DMS114 treated with DMSO at 0.1 percent for 48 hours (cell line): ENCODE data around the gene VPS26B.
"Not testable (repeated sequence)": the region's sequence is repeated elsewhere in the genome, so short reads cannot be mapped to it uniquely, and the experiment has no call there.

Experiments
- DNase-seq: peaks from one replicate; lab custom pipeline; 2025; ENCODE audit not compliant: unreplicated experiment; lab: John Stamatoyannopoulos, UW

VPS26B gene

DNA sequence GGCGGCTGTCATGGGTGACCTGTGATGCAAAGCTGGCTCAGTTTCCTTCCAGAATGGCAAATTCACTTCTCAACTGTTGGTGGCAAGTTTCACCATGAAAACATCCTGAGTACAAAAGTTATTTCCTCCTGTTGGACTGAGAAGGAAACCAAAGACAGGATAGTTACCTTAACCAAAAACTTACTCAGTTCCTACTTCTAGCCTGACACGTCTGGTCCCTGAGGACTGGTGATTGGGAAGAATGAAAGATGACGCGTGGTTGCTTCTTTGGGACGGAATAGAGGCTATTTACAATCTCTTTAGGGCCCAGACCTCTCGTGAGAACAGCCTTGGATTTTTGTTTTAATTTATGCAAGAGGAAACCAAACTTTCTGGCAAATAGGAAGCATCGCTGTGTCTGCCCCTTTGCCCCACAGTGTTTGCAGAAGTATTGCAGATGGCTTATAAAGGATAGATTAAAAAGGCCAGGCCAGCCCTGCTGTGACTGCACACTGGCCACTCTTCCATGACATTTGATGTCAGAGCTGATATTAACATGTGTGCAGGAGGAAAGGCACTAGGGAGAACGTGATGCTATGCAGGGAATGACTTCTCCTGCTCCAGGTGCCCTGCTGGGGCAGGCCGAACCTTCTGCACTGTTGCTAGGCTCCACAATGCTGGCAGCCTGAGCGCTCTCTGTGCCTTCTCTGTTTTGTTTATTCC is 7.6 kb downstream of the VPS26B start:
- no peak for DNase-seq

GRCh38 chr11:134233729-134234179 is 9.3 kb downstream of the VPS26B start:
- DNase-seq, result no peak

DNA sequence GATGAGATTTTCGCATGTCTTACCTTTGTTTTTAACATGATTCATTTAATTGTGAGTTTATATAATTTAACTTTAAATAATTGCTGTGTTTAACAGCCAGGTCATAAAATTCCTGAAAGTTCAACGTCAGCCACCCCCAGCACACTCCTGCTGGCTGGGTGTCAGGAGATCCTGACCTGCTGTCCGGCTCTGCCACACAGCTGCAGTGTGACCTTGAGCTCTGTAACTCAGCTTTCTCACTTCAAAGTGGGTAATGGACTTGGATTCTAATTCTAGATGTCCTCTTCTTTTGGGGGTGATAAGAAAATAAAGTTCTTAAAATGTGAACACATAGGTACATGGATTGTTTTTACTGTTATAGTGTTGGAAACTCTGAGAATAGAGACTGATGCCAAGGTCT is 10.9 kb downstream of the VPS26B start:
- no peak for DNase-seq

GRCh38 chr11:134236834-134237556 is 12.5 kb downstream of the VPS26B start:
- DNase-seq, result no peak

- DNase-seq, result no peak
Measured at GRCh38 chr11:134237557-134237922, 13.1 kb downstream of the VPS26B start.

DNA sequence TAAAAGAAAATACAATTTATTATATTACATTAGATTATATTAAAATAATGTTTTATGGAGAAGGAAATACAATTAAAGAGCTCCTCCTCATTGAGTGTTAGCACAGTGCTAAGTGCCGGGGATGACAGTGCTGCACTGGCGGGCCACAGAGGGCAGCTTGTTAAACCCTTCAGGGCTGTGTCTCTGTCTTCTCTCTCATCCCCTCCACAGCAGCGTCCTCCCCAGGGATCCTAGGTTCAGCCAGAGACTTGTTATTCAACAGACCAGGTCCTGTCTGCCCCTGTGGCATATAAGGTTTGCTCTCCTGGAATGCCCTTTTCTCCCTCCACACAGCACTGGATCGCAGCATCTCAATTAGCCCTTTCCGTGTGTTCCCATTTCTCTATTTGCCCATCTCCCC is 14.5 kb downstream of the VPS26B start:
- DNase-seq, result no peak

DNA sequence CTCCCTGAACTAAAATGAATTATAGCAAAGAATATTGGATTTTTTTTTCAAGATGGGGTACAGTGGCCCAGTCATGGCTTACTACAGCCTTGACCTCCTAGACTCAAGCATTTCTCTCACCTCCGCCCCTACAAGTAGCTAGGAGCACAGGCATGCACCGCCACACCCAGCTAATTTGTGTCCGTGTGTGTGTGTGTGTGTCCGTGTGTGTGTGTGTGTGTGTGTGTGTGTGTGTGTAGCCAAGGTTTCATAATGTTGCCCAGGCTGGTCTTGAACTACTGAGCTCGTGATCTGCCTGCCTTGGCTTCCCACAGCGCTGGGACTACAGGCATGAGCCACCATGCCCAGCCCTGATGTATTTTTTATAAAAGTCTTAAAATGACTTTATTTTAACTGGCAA is 16.1 kb downstream of the VPS26B start:
- no peak for DNase-seq

DNA sequence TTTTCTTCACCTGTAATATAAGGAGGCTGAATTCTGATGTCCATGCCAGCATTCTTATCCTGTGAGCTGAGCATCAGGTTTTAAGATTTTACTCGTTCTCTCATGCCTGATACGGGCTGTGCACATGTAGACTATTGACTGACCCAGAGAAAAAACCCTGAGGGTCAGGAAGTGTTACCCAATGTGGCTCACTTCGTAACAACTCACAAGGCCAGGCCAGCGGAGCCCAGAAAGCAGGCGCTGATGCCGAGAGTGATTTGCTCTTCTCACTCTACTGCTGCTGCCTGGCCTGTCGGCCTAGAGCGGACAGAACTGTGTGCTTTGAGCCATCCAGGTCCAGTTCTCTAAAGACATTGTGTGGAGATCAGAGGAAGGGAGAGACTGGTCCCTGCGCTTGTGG is 17.9 kb downstream of the VPS26B start:
- DNase-seq, result no peak

- DNase-seq, result no peak
Measured at GRCh38 chr11:134243913-134244312, 19.4 kb downstream of the VPS26B start.

GRCh38 chr11:134244593-134244992 is 20.1 kb downstream of the VPS26B start:
- DNase-seq, result no peak

GRCh38 chr11:134245434-134245833 is 21.0 kb downstream of the VPS26B start:
- no peak for DNase-seq

GRCh38 chr11:134246100-134246499 is 21.6 kb downstream of the VPS26B start:
- DNase-seq, result no peak

DNA sequence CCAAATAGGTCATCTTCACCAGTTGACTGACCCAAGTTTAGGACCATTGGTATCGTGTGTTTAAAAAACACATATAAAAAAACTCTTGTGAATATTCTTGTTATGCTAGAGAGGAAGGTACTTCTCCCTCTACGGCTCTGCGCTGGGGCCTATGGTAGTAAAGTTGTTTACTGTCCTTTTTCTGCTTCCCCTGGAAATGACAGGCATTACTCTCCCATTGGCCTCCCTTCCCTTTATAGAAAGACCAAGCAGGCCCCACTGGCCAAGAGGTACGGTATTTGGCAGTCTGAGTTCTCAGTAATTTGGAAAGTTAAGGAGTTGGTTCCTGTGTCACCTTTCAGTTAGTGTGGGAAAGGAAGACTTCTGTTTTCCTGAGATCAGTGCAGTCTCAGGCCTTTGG is 22.2 kb downstream of the VPS26B start:
- no peak for DNase-seq

GRCh38 chr11:134248910-134249480 is 24.5 kb downstream of the VPS26B start:
- no peak for DNase-seq

DNA sequence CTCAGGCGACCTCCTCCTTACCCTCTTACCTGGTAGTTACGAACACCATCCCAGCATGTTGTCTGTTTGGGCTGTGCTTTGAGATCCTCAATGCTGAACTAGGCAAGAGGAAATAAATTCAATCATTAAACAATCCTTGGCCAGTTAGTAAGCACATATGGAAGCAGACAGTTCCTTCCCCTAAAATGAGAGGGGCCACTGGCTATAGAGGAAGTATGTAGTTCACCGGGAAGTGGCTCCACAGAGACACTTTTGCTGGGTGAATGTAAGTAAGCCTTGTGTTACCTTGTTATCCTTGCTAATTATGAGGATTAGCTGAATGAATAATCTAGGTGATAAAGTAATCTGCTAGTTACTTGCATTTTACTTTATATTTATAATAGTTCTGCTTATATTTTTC is 25.8 kb downstream of the VPS26B start:
- no peak for DNase-seq

- DNase-seq, result no peak
Measured at GRCh38 chr11:134250675-134251074, 26.2 kb downstream of the VPS26B start.

- DNase-seq, result peak; percentile 35
Measured at GRCh38 chr11:134252346-134253187, 28.1 kb downstream of the VPS26B start.

GRCh38 chr11:134253188-134253993 is 28.9 kb downstream of the VPS26B start, which contains the start of the genes ACAD8 and THYN1:
ACAD8 (plus strand) TSS chr11:134253568; CDS start chr11:134253601, 33 bp downstream.
THYN1 (minus strand) TSS chr11:134253352; CDS start chr11:134252882, 470 bp downstream.
- peak; percentile 79 for DNase-seq

GRCh38 chr11:134254433-134255183 is 30.1 kb downstream of the VPS26B start:
- no peak for DNase-seq

DNA sequence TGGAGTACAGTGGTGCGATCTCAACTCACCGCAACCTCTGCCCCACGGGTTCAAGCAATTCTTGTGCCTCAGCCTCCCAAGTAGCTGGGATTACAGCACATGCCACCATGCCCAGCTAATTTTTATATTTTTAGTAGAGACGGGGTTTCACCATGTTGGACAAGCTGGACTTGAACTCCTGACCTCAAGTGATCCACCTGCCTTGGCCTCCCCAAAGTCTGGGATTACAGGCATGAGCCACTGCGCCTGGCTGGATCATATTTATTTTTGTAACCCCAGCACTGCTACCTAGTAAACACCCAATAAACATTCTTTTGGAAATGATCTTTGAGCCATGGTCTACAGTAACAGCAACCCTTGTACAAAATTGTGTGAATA is 30.7 kb downstream of the VPS26B start:
- DNase-seq, result not testable (repeated sequence)
